B cell (primary cell): ENCODE data around the gene CNNM4. TPM values are rescaled to one million over a fixed set of nuclear protein-coding genes. Genes with fewer than 3 reads are reported as not detected.

Source experiments
- ATAC-seq: fragments of 200-7000 bp; cut with Tn5 transposase; one replicate; pipeline ENCODE4 v1.10.0; 2021; ENCODE audit warnings: low read depth, mild to moderate bottlenecking, moderate number of reproducible peaks, moderate library complexity
- CTCF ChIA-PET: fragments of 350-600 bp; sonication (Branson Sonifier 250); formaldehyde crosslinking; loops from one replicate; lab custom pipeline; 2021; ENCODE audit warnings: antibody characterized with exemption, inconsistent platforms; lab: Charles Lee
- POLR2A ChIA-PET: fragments of 350-600 bp; sonication (Branson Sonifier 250); formaldehyde crosslinking; loops from one replicate; lab custom pipeline; 2021; ENCODE audit warnings: antibody characterized with exemption; lab: Charles Lee
- DNase-seq: peaks from one replicate; pipeline ENCODE4 v3.0.0; 2013
- H2AFZ ChIP-seq: 2 replicates; pipeline ENCODE4 v1.6.1; 2012; ENCODE audit warnings: mild to moderate bottlenecking, low read depth, low read length; ENCODE audit not compliant: insufficient read depth, poor library complexity, severe bottlenecking
- H3K27ac ChIP-seq, 2 donors: 1 replicate in 1 of 2; 2 replicates in 1 of 2; pipeline ENCODE4 v1.5.1; 2012 to 2013; ENCODE audit warnings: low read length in 2 of 2, mild to moderate bottlenecking in 2 of 2, moderate library complexity in 1 of 2
- H3K27me3 ChIP-seq, 4 experiments: fragments of 200-600 bp in 1 of 4; sonication (generic) in 1 of 4; replicated peaks in 1 of 4; 1 replicate in 2 of 4; 2 replicates in 2 of 4; pipeline versions ENCODE4 v1.6.1 to v1.7.0; 2013 to 2016; ENCODE audit warnings: low read length in 3 of 4, mild to moderate bottlenecking in 2 of 4, mixed read lengths in 1 of 4, moderate library complexity in 1 of 4; ENCODE audit not compliant: insufficient read depth in 4 of 4, control insufficient read depth in 3 of 4; ENCODE audit errors: control extremely low read depth in 1 of 4
- H3K36me3 ChIP-seq, 2 experiments: replicated peaks in 1 of 2; 1 replicate in 1 of 2; 2 replicates in 1 of 2; pipeline versions ENCODE4 v1.6.1 to v1.7.1; 2013; ENCODE audit warnings: low read length in 1 of 2; ENCODE audit not compliant: insufficient read depth in 2 of 2, control insufficient read depth in 1 of 2; ENCODE audit errors: control extremely low read depth in 1 of 2, extremely low read depth in 1 of 2
- H3K4me1 ChIP-seq, 2 donors: fragments of 200-600 bp in 1 of 2; sonication (generic) in 1 of 2; 1 replicate in 1 of 2; 2 replicates in 1 of 2; pipeline versions ENCODE4 v1.5.1 to v1.6.1; 2013 to 2017; ENCODE audit warnings: low read length in 2 of 2; ENCODE audit not compliant: control insufficient read depth in 2 of 2, insufficient read depth in 2 of 2
- H3K4me2 ChIP-seq: replicated peaks from 2 replicates; pipeline ENCODE3; 2012; ENCODE audit warnings: mild to moderate bottlenecking, low read depth, low read length; ENCODE audit not compliant: poor library complexity, severe bottlenecking
- H3K4me3 ChIP-seq, 5 experiments: fragments of 200-600 bp in 1 of 5; sonication (generic) in 1 of 5; 1 replicate in 3 of 5; 2 replicates in 2 of 5; pipeline versions ENCODE4 v1.5.1 to v1.7.0; 2011 to 2016; ENCODE audit warnings: low read length in 4 of 5, mild to moderate bottlenecking in 4 of 5, low read depth in 2 of 5, control low read depth in 1 of 5, moderate library complexity in 1 of 5; ENCODE audit not compliant: insufficient read depth in 1 of 5; ENCODE audit errors: control extremely low read depth in 1 of 5, extremely low read depth in 1 of 5
- H3K79me2 ChIP-seq: fragments of 200-600 bp; sonication (generic); one replicate; pipeline ENCODE4 v1.6.0; 2016; ENCODE audit warnings: low read length; ENCODE audit not compliant: control insufficient read depth, insufficient read depth
- H3K9ac ChIP-seq: fragments of 200-600 bp; sonication (generic); 2 replicates; pipeline ENCODE4 v1.6.1; 2017; ENCODE audit warnings: mild to moderate bottlenecking, low read length, moderate library complexity
- H3K9me3 ChIP-seq, 3 donors: one replicate each; pipeline versions ENCODE4 v1.6.1 to v1.7.1; 2013; ENCODE audit warnings: low read length in 2 of 3; ENCODE audit not compliant: control insufficient read depth in 2 of 3, insufficient read depth in 1 of 3; ENCODE audit errors: control extremely low read depth in 1 of 3
- H4K20me1 ChIP-seq: 2 replicates; pipeline ENCODE4 v1.6.0; 2012; ENCODE audit warnings: mild to moderate bottlenecking, low read length; ENCODE audit not compliant: insufficient read depth, control insufficient read depth, poor library complexity, severe bottlenecking
- H3K27ac Mint-ChIP-seq: one replicate; pipeline ENCODE4 v1.8.0; 2021; ENCODE audit warnings: mixed read lengths
- H3K27me3 Mint-ChIP-seq: one replicate; pipeline ENCODE4 v1.8.0; 2021; ENCODE audit warnings: mixed read lengths
- H3K4me1 Mint-ChIP-seq: one replicate; pipeline ENCODE4 v1.8.0; 2021; ENCODE audit warnings: mixed read lengths
- H3K4me3 Mint-ChIP-seq: one replicate; pipeline ENCODE4 v1.8.0; 2021; ENCODE audit warnings: mixed read lengths
- H3K9me3 Mint-ChIP-seq: one replicate; pipeline ENCODE4 v1.8.0; 2022; ENCODE audit warnings: mixed read lengths; ENCODE audit not compliant: insufficient read depth
- CTCF ChIP-seq: fragments of 200-600 bp; IDR thresholded peaks from one replicate; pipeline ENCODE4 v1.8.0; 2022; ENCODE audit warnings: antibody characterized with exemption, mild to moderate bottlenecking
- EZH2 ChIP-seq: IDR thresholded peaks from 2 replicates; pipeline ENCODE4 v1.6.1; 2012; ENCODE audit warnings: borderline replicate concordance, low read depth, mild to moderate bottlenecking, moderate library complexity, low read length; ENCODE audit not compliant: insufficient read depth, poor library complexity, severe bottlenecking
- WGBS: methylation state at CpG from one replicate; pipeline ENCODE4 v1.1.5; 2013; ENCODE audit warnings: missing lambda C conversion rate; ENCODE audit not compliant: insufficient coverage; 5-methylcytosine and 5-hydroxymethylcytosine counted together
- intact Hi-C: fragments of 100-400 bp; cut with micrococcal nuclease; formaldehyde crosslinking; loops from one replicate; pipeline ENCODE4 v1.10.0; 2022
- polyA plus RNA-seq: library from polyadenylated mRNA; depleted of rRNA; stranded (reverse); fragments of >200 nt; gene quantifications from 2 replicates; pipeline ENCODE4 v1.2.3, GENCODE V29; 2012
- total RNA-seq, 2 donors: library from RNA; stranded (reverse); fragments of 120-200 nt in 1 of 2; gene quantifications; 1 replicate in 1 of 2; 2 replicates in 1 of 2; pipeline versions ENCODE4 v1.2.3 to v1.2.4, GENCODE V29; 2013 to 2022

CNNM4 gene
- total and polyA plus RNA-seq, 2 donors (not counting 1 experiment from before 2014, with no cell fraction given) = 15.1 to 24.0 TPM

- Histone ChIP-seq H3K4me1 (peaks cover 30 to 38% of the 10 kb centered on the region in 2 donors), H3K27me3 (no peaks in the 10 kb centered on the region), H3K4me3 (no peak overlapping the region), H3K36me3 (peaks cover 0 to 37% of the 10 kb centered on the region in 2 experiments), H3K27ac (peak overlapping the region; percentile 51), H3K9ac (no peak overlapping the region), H4K20me1 (no peaks in the 10 kb centered on the region), H3K79me2 (peaks cover 5% of the 10 kb centered on the region), H3K9me3 (peaks cover 0 to 3% (median 0%) of the 10 kb centered on the region in 3 donors), H3K4me2 (peak overlapping the region; percentile 49), H2AFZ (peak overlapping the region; percentile 41)
- ChIA-PET CTCF (interaction anchor here (0.6 to 3.8 kb wide), 9 partner anchors 17 to 165 kb away, joined by 3 to 45 read pairs (median 4); partner anchors contain the start of genes CNNM4 and KANSL3), POLR2A (interaction anchor here (0.6 kb wide), 1 partner anchor 50 kb away, joined by 7 read pairs; no protein-coding TSS in a partner anchor)
- intact Hi-C loops = loop anchor here (1.0 to 5.0 kb wide), 5 partner anchors 13 to 165 kb away; partner anchors contain the start of genes KANSL3 and LMAN2L
- ATAC-seq (peak; percentile 22), DNase-seq (peak; percentile 43)
- Mint-ChIP-seq H3K27me3 (no peaks in the 10 kb centered on the region), H3K4me1 (peaks cover 12% of the 10 kb centered on the region), H3K4me3 (no peak overlapping the region), H3K27ac (no peak overlapping the region), H3K9me3 (no peaks in the 10 kb centered on the region)
- 34% methylated on average over 10 of the region's 10 CpGs for WGBS
- no peak for TF ChIP-seq CTCF
- TF ChIP-seq EZH2 = no peak
These were observed 41.3 kb downstream of the CNNM4 start for GRCh38 chr2:96801786-96802595.
